Thoracic aorta (tissue), 2 donors: Measurements from ENCODE around the gene TMEM140. TPM values are rescaled to one million over a fixed set of nuclear protein-coding genes. Genes with fewer than 3 reads are reported as not detected.

Experiments used
- ATAC-seq: fragments of 150-250 bp; one replicate; pipeline ENCODE4 v1.8.0; 2017; ENCODE audit warnings: low read depth; ENCODE audit not compliant: insufficient number of reproducible peaks, low FRiP score
- DNase-seq: peaks from one replicate; pipeline ENCODE4 v3.0.0-alpha.2; 2020; ENCODE audit warnings: low spot score
- H3K27ac ChIP-seq, 2 donors: fragments of 200-600 bp; sonication (generic); 1 replicate in 1 of 2; 2 replicates in 1 of 2; pipeline ENCODE4 v1.5.1; 2016; ENCODE audit warnings: mild to moderate bottlenecking in 2 of 2, moderate library complexity in 2 of 2
- H3K27me3 ChIP-seq: fragments of 200-600 bp; sonication (generic); replicated peaks from 2 replicates; pipeline ENCODE4 v1.6.0; 2016; ENCODE audit warnings: mild to moderate bottlenecking; ENCODE audit not compliant: insufficient read depth
- H3K36me3 ChIP-seq: fragments of 200-600 bp; sonication (generic); one replicate; pipeline ENCODE4 v1.5.1; 2016
- H3K4me1 ChIP-seq, 2 donors: fragments of 200-600 bp; sonication (generic); 1 replicate in 1 of 2; 2 replicates in 1 of 2; pipeline versions ENCODE4 v1.5.1 to v1.6.0; 2016; ENCODE audit warnings: low read depth in 2 of 2, mild to moderate bottlenecking in 1 of 2; ENCODE audit not compliant: control insufficient read depth in 1 of 2
- H3K4me3 ChIP-seq: fragments of 200-600 bp; sonication (generic); 2 replicates; pipeline ENCODE4 v1.5.1; 2016; ENCODE audit warnings: mild to moderate bottlenecking
- H3K9me3 ChIP-seq: fragments of 200-600 bp; sonication (generic); 2 replicates; pipeline ENCODE4 v1.5.1; 2016
- total RNA-seq, 2 donors: library from RNA; depleted of rRNA; stranded (reverse); fragments of >200 nt; gene quantifications; one replicate each; pipeline versions ENCODE4 v1.1.0 to v1.2.3, GENCODE V29; 2016
- TF ChIP-seq, protein P1 (sequence below): fragments of 200-600 bp; sonication (generic); IDR thresholded peaks from one replicate; pipeline ENCODE4 v1.5.1; 2019; ENCODE audit warnings: antibody characterized with exemption

Gene TMEM140
- total RNA-seq, 2 donors from 2014 or later: 20.6 to 27.6 TPM

DNA sequence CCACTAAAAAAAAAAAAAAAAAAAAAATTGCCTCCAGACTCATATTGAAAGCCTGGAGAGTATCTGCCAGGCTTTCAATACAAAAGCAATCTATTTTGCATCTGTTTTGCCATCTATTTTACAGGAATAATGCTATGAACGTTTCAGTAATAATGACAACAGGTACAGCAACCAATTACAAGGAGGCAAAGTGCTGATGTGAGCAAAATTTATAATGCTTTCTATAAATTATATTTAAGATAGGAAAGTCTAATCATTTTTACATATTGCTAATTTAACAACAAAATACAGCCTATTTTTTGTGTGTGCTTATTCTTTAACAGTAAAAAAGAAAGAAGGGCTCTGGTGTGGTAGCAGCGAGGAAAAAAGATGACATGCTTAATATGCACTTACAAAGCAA, 53.5 kb downstream of the TMEM140 start:
- Histone ChIP-seq H3K4me1 (peaks cover 0 to 28% of the 10 kb centered on the region in 2 donors), H3K27ac (no peak overlapping the region), H3K36me3 (peaks cover 49% of the 10 kb centered on the region), H3K27me3 (no peaks in the 10 kb centered on the region), H3K9me3 (no peaks in the 10 kb centered on the region), H3K4me3 (no peak overlapping the region)
- ATAC-seq (no peak), DNase-seq (no peak)
- TF ChIP-seq, protein P1, sequence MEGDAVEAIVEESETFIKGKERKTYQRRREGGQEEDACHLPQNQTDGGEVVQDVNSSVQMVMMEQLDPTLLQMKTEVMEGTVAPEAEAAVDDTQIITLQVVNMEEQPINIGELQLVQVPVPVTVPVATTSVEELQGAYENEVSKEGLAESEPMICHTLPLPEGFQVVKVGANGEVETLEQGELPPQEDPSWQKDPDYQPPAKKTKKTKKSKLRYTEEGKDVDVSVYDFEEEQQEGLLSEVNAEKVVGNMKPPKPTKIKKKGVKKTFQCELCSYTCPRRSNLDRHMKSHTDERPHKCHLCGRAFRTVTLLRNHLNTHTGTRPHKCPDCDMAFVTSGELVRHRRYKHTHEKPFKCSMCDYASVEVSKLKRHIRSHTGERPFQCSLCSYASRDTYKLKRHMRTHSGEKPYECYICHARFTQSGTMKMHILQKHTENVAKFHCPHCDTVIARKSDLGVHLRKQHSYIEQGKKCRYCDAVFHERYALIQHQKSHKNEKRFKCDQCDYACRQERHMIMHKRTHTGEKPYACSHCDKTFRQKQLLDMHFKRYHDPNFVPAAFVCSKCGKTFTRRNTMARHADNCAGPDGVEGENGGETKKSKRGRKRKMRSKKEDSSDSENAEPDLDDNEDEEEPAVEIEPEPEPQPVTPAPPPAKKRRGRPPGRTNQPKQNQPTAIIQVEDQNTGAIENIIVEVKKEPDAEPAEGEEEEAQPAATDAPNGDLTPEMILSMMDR: no peak

GRCh38 chr7:135204341-135204749, 56.5 kb downstream of the TMEM140 start:
- DNase-seq (no peak), ATAC-seq (no peak)
- H3K4me3 ChIP-seq: no peak overlapping the region
- no peaks in the 10 kb centered on the region for H3K27me3 ChIP-seq
- H3K36me3 ChIP-seq: peaks cover 27% of the 10 kb centered on the region
- peak overlapping the region; percentile 61 to 62 for H3K27ac ChIP-seq
- no peaks in the 10 kb centered on the region for H3K9me3 ChIP-seq
- peaks cover 12 to 52% of the 10 kb centered on the region in 2 donors for H3K4me1 ChIP-seq
- TF ChIP-seq, protein P1: no peak

GRCh38 chr7:135204876-135205275, 57.0 kb downstream of the TMEM140 start:
- H3K4me1 ChIP-seq: peaks cover 12 to 58% of the 10 kb centered on the region in 2 donors
- peak overlapping the region in 1 of 2 donors; percentile 61 for H3K27ac ChIP-seq
- H3K36me3 ChIP-seq: peaks cover 24% of the 10 kb centered on the region
- DNase-seq (no peak), ATAC-seq (no peak)
- H3K9me3 ChIP-seq: no peaks in the 10 kb centered on the region
- no peak overlapping the region for H3K4me3 ChIP-seq
- TF ChIP-seq, protein P1: no peak
- no peaks in the 10 kb centered on the region for H3K27me3 ChIP-seq

DNA sequence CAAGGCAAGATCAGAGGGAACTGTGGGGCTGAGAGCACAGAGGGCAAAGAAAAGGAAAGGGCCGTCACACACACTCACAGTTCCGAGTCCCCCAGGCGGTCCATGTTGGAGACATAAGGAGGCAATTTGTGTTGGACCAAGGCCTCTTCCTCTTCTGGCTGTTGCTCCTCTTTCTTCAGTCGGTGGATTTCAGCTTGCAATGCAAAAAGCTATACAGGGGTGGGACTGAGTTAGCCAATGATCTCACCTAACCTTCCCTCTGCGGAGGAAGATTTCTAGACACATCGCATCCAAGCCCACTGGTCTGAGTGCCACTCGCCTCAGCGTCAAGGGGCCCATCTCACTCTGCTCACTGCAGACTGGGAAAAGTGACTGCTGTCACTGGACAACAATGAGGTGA, 58.0 kb downstream of the TMEM140 start:
- Histone ChIP-seq H3K36me3 (peaks cover 24% of the 10 kb centered on the region), H3K4me1 (peaks cover 12 to 64% of the 10 kb centered on the region in 2 donors), H3K27me3 (no peaks in the 10 kb centered on the region), H3K27ac (no peak overlapping the region), H3K4me3 (no peak overlapping the region), H3K9me3 (no peaks in the 10 kb centered on the region)
- TF ChIP-seq, protein P1: no peak
- ATAC-seq: no peak
- no peak for DNase-seq

DNA sequence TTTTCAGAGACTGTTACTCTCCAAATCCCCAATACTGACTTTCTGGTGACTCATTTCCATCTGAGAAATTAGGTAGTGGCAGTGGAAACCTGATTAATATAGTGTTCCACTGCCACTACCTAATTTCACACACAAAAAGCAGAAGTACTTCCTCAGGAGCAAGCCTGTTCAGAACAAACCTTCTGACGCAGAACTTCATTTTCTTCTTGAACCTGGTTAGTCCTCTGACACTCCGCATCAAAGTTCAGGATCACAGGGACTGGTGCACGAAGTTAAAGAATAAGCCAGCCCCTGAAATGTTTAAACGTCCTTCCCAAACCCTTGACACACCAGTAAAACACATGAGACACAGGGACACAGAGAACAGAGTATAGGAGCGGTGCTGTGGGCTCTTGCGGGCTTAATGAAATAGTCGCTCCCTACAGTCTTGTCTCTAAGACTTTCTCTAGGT, 59.1 kb downstream of the TMEM140 start:
- TF ChIP-seq, protein P1: no peak
- peaks cover 18% of the 10 kb centered on the region for H3K36me3 ChIP-seq
- no peak for ATAC-seq

More for the DNA sequence above, 59.1 kb downstream of the TMEM140 start:
- no peaks in the 10 kb centered on the region for H3K9me3 ChIP-seq
- H3K4me1 ChIP-seq: peaks cover 12 to 64% of the 10 kb centered on the region in 2 donors
- no peaks in the 10 kb centered on the region for H3K27me3 ChIP-seq
- H3K4me3 ChIP-seq: no peak overlapping the region
- H3K27ac ChIP-seq: no peak overlapping the region
- DNase-seq: no peak
